ENCODE data around the gene TM6SF1. TPM values are rescaled to one million over a fixed set of nuclear protein-coding genes. Genes with fewer than 3 reads are reported as not detected.

Gene TM6SF1
- total RNA-seq, 1 experiment from 2014 or later: 0.79 TPM

GRCh38 chr15:83061680-83062079 is 45.8 kb upstream of the TM6SF1 start (continued):
- TF ChIP-seq ZNF512 (CRISPR knock-in tag; IDR thresholded peaks at IDR 0.05; ENCODE audit: borderline replicate concordance): no peak
- TF ChIP-seq KAT7 (CRISPR knock-in tag; IDR thresholded peaks at IDR 0.05; ENCODE audit: borderline replicate concordance): no peak
- TF ChIP-seq JAZF1 (CRISPR knock-in tag; IDR thresholded peaks at IDR 0.05): no peak
- TF ChIP-seq ZNF219 (CRISPR knock-in tag; IDR thresholded peaks at IDR 0.05; ENCODE audit: borderline replicate concordance): no peak
- TF ChIP-seq EMX1 (CRISPR knock-in tag; IDR thresholded peaks at IDR 0.05): no peak
- TF ChIP-seq IRF2 (CRISPR knock-in tag; IDR thresholded peaks at IDR 0.05; ENCODE audit: borderline replicate concordance, low read depth): no peak
- no peak for TF ChIP-seq MXD4 (CRISPR knock-in tag; IDR thresholded peaks at IDR 0.05; ENCODE audit: borderline replicate concordance)
- TF ChIP-seq STAT6 (CRISPR knock-in tag; conservative IDR thresholded peaks at IDR 0.05; ENCODE audit: low read depth): no peak
- no peak for TF ChIP-seq AFF4 (CRISPR knock-in tag; IDR thresholded peaks at IDR 0.05; ENCODE audit: borderline replicate concordance)
- no peak for TF ChIP-seq CDX4 (CRISPR knock-in tag; IDR thresholded peaks at IDR 0.05; ENCODE audit: borderline replicate concordance)

GRCh38 chr15:83062768-83063180 is 44.7 kb upstream of the TM6SF1 start:
- Mint-ChIP-seq H3K27ac (no peak overlapping the region), H3K36me3 (no peaks in the 10 kb centered on the region), H3K9me3 (no peaks in the 10 kb centered on the region), H3K27me3 (ENCODE audit: low read depth) (no peaks in the 10 kb centered on the region), H3K4me3 (no peak overlapping the region), H3K4me1 (peaks cover 13% of the 10 kb centered on the region)
- ChIA-PET POLR2A (no interaction called here), CTCF (no interaction called here)
- no peak for ATAC-seq
- DNase-seq (ENCODE audit: low spot score): no peak
- TF ChIP-seq SMAD4 (CRISPR knock-in tag; IDR thresholded peaks at IDR 0.05) (no peak), HMGA2 (CRISPR knock-in tag; IDR thresholded peaks at IDR 0.05) (no peak), OVOL2 (CRISPR knock-in tag; IDR thresholded peaks at IDR 0.05; ENCODE audit: borderline replicate concordance) (no peak), RORB (CRISPR knock-in tag; IDR thresholded peaks at IDR 0.05) (no peak), ZNF512 (CRISPR knock-in tag; IDR thresholded peaks at IDR 0.05; ENCODE audit: borderline replicate concordance) (no peak), FOXP1 (CRISPR knock-in tag; IDR thresholded peaks at IDR 0.05; ENCODE audit: borderline replicate concordance) (no peak), CREB1 (CRISPR knock-in tag; IDR thresholded peaks at IDR 0.05) (no peak), PRRX2 (CRISPR knock-in tag; IDR thresholded peaks at IDR 0.05) (no peak), ZNF532 (CRISPR knock-in tag; IDR thresholded peaks at IDR 0.05; ENCODE audit: borderline replicate concordance) (no peak), PREB (CRISPR knock-in tag; IDR thresholded peaks at IDR 0.05; ENCODE audit: borderline replicate concordance) (no peak)
